NCI-H69 (cell line): ENCODE data around the gene WDTC1.
A peak's percentile ranks its signal among the peaks of the same experiment; 100 is the strongest.
"Not testable (repeated sequence)": the region's sequence is repeated elsewhere in the genome, so short reads cannot be mapped to it uniquely, and the experiment has no call there.

ENCODE experiments used
- DNase-seq: peaks from one replicate; lab custom pipeline; 2025; lab: John Stamatoyannopoulos, UW

Gene WDTC1

GRCh38 chr1:27234049-27234882 lies at the start of gene WDTC1:
TSS of gene WDTC1 (plus strand) at chr1:27234632. CDS start at chr1:27261055, 26,423 bp downstream.
- DNase-seq, result peak; percentile 95

GRCh38 chr1:27184665-27185064 lies 49.8 kb upstream of the WDTC1 start:
- not testable (repeated sequence) for DNase-seq

- no peak for DNase-seq
Measured at GRCh38 chr1:27192039-27192529, 42.3 kb upstream of the WDTC1 start.

GRCh38 chr1:27193194-27193593 lies 41.2 kb upstream of the WDTC1 start:
- DNase-seq, result no peak

- no peak for DNase-seq
Measured at GRCh38 chr1:27201295-27201694, 33.1 kb upstream of the WDTC1 start.

GRCh38 chr1:27203946-27204345 lies 30.5 kb upstream of the WDTC1 start:
- DNase-seq, result no peak

- not testable (repeated sequence) for DNase-seq
Measured at GRCh38 chr1:27207238-27207637, 27.2 kb upstream of the WDTC1 start.

- not testable (repeated sequence) for DNase-seq
Measured at GRCh38 chr1:27208143-27208850, 26.1 kb upstream of the WDTC1 start.

GRCh38 chr1:27216466-27216865 lies 18.0 kb upstream of the WDTC1 start:
- DNase-seq, result no peak

- no peak for DNase-seq
Measured at GRCh38 chr1:27217401-27217800, 17.0 kb upstream of the WDTC1 start.

- no peak for DNase-seq
Measured at GRCh38 chr1:27218736-27219135, 15.7 kb upstream of the WDTC1 start.

- no peak for DNase-seq
Measured at GRCh38 chr1:27220096-27220495, 14.3 kb upstream of the WDTC1 start.

- not testable (repeated sequence) for DNase-seq
Measured at GRCh38 chr1:27220702-27221497, 13.5 kb upstream of the WDTC1 start.

GRCh38 chr1:27225621-27226020 lies 8.8 kb upstream of the WDTC1 start:
- DNase-seq, result no peak

GRCh38 chr1:27227765-27228164 lies 6.7 kb upstream of the WDTC1 start:
- DNase-seq, result no peak

GRCh38 chr1:27233667-27234048 lies 774 bp upstream of the WDTC1 start:
- no peak for DNase-seq

- no peak for DNase-seq
Measured at GRCh38 chr1:27235827-27236226, 1.4 kb downstream of the WDTC1 start.

GRCh38 chr1:27237112-27237511 lies 2.7 kb downstream of the WDTC1 start:
- DNase-seq, result no peak

- no peak for DNase-seq
Measured at GRCh38 chr1:27238032-27238431, 3.6 kb downstream of the WDTC1 start.

GRCh38 chr1:27241677-27242076 lies 7.2 kb downstream of the WDTC1 start:
- DNase-seq, result no peak

GRCh38 chr1:27243665-27244064 lies 9.2 kb downstream of the WDTC1 start:
- DNase-seq, result not testable (repeated sequence)

GRCh38 chr1:27246194-27246593 lies 11.8 kb downstream of the WDTC1 start:
- DNase-seq, result no peak
